Esophagus mucosa (tissue), 1 donor: ENCODE data around the gene KDM2A. TPM values are rescaled to one million over a fixed set of nuclear protein-coding genes. Genes with fewer than 3 reads are reported as not detected.
A peak's percentile ranks its signal among the peaks of the same experiment; 100 is the strongest.

Experiments used
- ATAC-seq: fragments of 200-7000 bp; cut with Tn5 transposase; one replicate; pipeline ENCODE4 v1.9.1; 2020
- total RNA-seq: library from RNA; stranded (reverse); gene quantifications from one replicate; pipeline ENCODE4 v1.2.4, GENCODE V29; 2023
- donor health status: DM: yes; HTN: yes; CAD: no.

Gene KDM2A
- total RNA-seq, 1 donor from 2014 or later, result 67.2 TPM

DNA sequence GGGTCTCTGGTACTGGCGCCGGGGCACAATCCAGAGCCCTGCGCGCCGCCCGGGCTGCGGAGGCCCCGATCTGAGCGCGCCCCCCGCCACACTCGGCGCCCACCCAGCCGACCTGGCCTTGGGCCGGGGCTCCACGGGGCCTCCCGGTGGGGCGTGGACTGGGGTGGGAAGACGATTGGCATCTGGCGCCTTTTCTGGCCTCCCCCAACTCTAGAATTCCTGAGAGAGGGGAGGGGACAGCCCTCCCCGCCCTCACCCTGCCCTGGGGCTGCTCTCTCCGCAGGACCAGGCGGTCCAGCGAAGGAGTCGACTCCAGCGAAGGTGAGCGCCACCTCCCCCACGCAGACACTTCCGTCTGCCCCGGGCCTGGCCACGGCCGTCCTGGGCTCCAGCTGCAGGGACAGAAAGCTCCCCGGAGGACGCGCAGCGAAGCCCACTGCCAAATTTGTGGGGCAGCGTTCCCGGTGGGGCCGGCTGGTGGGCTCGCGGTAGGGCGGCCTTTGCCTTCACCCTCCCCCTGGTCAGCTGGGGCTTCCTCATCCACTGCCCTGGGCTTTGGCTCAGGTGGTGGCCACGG, 184.9 kb downstream of the KDM2A start:
- peak; percentile 21 for ATAC-seq

DNA sequence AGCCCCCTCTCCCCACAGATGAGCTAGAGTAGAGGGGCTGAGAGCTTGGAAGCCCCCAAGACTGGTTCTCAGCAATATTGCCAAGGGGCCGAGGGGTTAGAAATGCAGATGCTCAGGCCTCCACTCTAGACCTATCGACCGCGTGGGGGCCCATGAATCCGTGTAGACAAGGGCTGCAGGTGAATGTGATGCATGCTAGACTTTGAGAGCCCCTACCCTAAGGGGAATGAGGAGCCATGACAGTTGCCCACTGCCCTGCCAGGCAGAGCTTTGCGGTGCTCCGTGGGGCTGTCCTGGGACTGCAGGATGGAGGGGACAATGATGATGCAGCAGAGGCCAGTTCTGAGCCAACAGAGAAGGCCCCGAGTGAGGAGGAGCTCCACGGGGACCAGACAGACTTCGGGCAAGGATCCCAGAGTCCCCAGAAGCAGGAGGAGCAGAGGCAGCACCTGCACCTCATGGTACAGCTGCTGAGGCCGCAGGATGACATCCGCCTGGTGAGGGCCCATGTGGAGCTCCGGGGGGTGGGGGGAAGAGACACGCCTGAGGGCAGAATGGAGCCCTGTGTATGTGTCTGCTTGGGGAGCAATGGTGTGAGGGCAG, 185.5 kb downstream of the KDM2A start:
- ATAC-seq, result no peak

DNA sequence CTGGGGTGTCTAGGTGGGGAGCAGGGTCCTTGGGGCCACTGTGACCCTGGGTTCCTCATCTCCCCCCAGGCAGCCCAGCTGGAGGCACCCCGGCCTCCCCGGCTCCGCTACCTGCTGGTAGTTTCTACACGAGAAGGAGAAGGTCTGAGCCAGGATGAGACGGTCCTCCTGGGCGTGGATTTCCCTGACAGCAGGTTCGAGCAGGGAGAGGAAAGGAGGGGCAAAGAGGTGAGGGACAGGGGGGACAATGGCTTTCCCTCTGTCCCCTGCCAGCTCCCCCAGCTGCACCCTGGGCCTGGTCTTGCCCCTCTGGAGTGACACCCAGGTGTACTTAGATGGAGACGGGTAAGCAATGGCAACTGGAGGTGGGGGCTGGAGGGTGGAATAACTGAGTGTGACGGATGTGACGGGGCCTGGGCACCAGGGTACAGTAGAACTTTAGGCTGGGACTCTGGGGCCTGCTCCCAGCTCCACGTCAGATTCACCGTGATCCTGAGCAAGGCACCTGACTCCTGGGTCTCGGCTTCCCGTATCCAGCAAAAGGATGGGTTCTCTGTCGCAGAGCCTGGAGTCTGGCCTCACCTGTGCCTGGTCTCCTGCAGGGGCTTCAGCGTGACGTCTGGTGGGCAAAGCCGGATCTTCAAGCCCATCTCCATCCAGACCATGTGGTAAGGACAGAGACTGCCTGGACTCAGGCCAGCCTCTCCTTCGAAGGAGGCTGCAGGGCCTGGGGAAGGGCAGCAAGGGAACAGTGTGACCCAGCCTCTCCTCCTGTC, 187.9 kb downstream of the KDM2A start:
- no peak for ATAC-seq

DNA sequence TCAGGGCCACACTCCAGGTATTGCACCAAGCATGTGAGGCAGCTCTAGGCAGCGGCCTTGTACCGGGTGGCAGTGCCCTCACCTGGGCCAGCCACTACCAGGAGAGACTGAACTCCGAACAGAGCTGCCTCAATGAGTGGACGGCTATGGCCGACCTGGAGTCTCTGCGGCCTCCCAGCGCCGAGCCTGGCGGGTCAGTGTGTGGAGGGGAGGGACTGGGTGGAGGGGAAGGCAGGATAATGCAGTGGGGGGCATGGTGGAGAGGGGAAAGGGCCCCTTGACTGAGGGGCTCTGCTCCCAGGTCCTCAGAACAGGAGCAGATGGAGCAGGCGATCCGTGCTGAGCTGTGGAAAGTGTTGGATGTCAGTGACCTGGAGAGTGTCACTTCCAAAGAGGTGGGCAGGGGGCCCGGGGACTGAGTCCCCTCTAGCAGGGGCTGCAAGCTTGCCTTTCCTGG, 188.5 kb downstream of the KDM2A start:
- no peak for ATAC-seq

Other genes starting within 250 kb of the KDM2A start
- gene PC, start 160.9 kb upstream of the KDM2A start, total RNA-seq, result 50.5 TPM
- not detected for gene C11orf86, start 144.0 kb upstream of the KDM2A start, total RNA-seq
- gene SYT12, start 96.1 kb upstream of the KDM2A start, total RNA-seq, result 0.92 TPM
- gene RHOD, start 62.4 kb upstream of the KDM2A start, total RNA-seq, result 161 TPM
- gene GRK2, start 147.2 kb downstream of the KDM2A start, total RNA-seq, result 61.6 TPM
- 45.2 TPM for gene ANKRD13D, start 170.0 kb downstream of the KDM2A start, total RNA-seq
- 78.4 TPM for gene SSH3, start 184.3 kb downstream of the KDM2A start, total RNA-seq
- gene POLD4, start 234.3 kb downstream of the KDM2A start, total RNA-seq, result 61.7 TPM